ENCODE measurements around the gene SYNM. TPM values are rescaled to one million over a fixed set of nuclear protein-coding genes. Genes with fewer than 3 reads are reported as not detected.
"Not testable (repeated sequence)": the region's sequence is repeated elsewhere in the genome, so short reads cannot be mapped to it uniquely, and the experiment has no call there.

The SYNM gene, protein sequence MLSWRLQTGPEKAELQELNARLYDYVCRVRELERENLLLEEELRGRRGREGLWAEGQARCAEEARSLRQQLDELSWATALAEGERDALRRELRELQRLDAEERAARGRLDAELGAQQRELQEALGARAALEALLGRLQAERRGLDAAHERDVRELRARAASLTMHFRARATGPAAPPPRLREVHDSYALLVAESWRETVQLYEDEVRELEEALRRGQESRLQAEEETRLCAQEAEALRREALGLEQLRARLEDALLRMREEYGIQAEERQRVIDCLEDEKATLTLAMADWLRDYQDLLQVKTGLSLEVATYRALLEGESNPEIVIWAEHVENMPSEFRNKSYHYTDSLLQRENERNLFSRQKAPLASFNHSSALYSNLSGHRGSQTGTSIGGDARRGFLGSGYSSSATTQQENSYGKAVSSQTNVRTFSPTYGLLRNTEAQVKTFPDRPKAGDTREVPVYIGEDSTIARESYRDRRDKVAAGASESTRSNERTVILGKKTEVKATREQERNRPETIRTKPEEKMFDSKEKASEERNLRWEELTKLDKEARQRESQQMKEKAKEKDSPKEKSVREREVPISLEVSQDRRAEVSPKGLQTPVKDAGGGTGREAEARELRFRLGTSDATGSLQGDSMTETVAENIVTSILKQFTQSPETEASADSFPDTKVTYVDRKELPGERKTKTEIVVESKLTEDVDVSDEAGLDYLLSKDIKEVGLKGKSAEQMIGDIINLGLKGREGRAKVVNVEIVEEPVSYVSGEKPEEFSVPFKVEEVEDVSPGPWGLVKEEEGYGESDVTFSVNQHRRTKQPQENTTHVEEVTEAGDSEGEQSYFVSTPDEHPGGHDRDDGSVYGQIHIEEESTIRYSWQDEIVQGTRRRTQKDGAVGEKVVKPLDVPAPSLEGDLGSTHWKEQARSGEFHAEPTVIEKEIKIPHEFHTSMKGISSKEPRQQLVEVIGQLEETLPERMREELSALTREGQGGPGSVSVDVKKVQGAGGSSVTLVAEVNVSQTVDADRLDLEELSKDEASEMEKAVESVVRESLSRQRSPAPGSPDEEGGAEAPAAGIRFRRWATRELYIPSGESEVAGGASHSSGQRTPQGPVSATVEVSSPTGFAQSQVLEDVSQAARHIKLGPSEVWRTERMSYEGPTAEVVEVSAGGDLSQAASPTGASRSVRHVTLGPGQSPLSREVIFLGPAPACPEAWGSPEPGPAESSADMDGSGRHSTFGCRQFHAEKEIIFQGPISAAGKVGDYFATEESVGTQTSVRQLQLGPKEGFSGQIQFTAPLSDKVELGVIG (N-terminal part only)
- total RNA-seq (2014; rRNA removed; shearing (Covaris generic)): 6.6 and 8.0 TPM in 2 replicates

DNA sequence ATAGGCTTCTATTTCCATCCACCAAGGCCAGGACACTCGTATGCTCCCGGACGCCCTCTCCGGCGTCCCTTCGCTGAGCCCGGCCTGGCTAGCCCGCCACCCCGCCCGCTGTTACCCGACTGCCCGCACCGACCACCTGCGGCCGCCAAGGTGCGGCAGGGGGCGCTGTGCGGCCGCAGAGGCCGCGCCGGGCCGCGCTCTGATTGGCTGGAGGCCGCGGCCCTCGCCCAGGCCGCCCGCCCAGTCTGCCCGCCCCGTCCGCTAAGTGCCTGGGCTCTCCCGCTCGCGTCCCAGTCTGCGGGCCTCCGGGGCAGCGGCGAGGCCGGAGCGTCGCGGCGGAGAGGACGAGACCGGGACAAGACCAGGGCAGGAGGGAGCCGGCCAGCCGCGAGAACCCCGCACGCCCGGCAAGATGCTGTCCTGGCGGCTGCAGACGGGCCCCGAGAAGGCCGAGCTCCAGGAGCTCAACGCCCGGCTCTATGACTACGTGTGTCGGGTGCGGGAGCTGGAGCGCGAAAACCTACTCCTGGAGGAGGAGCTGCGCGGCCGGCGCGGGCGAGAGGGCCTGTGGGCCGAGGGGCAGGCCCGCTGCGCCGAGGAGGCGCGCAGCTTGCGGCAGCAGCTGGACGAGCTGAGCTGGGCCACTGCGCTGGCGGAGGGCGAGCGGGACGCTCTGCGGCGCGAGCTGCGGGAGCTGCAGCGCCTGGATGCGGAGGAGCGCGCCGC, at the start of gene SYNM:
Gene SYNM, plus strand, starts transcription at position 293 of the 726 bp plus-strand sequence. Its CDS starts 120 bp downstream, at position 413.
- DNase-seq (ENCODE audit: low spot score): peak; percentile 62

DNA sequence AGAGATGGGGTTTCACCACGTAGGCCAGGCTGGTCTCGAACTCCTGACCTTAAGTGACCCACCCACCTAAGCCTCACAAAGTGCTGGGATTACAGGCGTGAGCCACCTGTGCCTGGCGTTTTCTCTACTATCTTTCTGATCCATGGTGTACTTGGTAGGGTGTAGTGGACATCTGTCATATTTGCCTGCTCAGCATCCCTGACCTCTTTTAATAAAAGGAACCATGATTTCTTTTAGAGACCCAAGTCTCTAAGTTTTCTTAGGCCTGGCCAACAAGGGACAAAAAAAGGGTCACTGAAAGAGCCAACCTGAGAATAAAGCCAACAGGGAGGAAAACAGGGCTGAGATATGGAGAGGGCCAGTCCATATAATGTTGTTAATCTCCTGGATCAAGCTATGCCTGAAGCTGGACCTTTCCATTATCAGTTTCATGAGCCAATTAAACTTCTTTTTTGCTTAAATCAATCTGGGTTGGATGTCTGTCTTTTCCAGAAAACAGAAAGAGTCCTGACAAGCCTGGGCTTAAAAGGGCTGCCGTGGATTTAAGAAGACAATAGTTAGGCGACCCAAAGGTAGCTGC, 49.2 kb upstream of the SYNM start:
- DNase-seq (ENCODE audit: low spot score): no peak

DNA sequence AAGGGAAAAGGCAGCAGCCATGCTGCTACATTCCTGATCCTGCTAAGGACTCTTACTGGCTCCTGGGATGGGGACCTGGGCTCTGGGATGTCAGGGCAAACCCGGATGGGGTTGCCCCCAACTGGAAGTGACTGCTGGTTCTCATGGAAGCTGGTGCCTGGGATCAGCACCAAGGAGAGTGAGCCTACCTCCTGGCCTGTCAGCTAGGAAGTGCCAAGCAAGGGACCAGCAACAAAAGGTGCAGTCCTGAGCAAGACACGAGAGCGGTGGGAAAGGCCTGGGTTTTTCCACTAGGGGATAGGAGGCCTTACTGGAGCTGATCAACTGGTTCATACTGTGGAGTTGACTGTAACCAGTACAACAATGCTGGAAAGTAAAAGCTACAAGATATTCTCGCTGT, 47.9 kb upstream of the SYNM start:
- DNase-seq (ENCODE audit: low spot score): no peak

DNA sequence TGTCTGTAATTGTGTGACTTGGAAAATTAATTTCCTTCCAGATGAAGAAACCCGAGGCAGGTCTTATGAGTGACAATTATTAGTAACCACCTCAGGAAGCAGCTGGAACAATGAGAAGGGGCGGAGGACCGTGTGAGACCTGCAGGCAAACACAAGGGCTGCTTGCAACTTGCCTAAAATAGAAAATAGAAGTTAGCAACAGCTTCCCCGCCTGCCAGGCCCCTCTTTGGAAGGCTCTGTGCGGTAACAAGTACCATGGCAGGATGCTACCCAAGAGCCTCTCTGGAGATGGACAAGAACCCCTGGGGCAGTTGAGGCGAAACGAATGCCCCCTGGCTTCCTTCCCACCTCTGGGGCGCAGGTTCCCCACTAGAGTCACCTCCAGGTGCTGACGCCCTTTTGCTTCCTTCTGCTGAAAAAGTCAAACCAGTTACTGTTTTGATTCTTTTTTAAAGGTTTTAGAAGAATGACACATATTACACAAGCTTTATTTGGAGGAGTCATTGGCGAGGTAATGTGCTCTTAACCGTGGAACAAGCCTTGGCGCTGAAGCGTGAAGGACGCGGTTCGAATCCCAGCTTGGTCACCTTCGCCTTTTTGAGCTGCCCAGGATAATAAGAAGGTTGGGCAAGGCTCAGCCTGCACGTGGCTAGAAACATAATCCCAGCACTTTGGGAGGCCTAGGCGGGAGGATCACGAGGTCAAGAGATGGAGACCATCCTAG, 47.0 kb upstream of the SYNM start:
- no peak for DNase-seq (ENCODE audit: low spot score)

DNA sequence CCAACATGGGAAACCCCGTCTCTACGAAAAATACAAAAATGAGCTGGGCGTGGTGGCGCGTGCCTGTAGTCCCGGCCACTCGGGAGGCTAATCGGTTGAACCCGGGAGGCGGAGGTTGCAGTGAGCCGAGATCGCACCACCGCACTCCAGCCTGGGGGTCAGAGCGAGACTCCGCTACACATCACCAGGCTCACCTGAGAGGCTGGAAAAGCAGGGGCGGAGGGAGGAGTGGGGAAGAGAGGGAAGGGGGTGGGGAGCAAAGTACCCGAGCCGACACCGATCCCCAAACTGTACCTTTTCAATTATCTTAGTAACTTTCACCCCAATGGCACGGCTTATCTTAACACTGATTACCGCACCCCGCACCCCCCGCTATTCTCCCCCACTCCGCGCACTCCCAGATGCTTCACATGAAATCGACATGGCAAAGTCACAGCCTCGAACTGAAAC, 46.4 kb upstream of the SYNM start:
- no peak for DNase-seq (ENCODE audit: low spot score)

DNA sequence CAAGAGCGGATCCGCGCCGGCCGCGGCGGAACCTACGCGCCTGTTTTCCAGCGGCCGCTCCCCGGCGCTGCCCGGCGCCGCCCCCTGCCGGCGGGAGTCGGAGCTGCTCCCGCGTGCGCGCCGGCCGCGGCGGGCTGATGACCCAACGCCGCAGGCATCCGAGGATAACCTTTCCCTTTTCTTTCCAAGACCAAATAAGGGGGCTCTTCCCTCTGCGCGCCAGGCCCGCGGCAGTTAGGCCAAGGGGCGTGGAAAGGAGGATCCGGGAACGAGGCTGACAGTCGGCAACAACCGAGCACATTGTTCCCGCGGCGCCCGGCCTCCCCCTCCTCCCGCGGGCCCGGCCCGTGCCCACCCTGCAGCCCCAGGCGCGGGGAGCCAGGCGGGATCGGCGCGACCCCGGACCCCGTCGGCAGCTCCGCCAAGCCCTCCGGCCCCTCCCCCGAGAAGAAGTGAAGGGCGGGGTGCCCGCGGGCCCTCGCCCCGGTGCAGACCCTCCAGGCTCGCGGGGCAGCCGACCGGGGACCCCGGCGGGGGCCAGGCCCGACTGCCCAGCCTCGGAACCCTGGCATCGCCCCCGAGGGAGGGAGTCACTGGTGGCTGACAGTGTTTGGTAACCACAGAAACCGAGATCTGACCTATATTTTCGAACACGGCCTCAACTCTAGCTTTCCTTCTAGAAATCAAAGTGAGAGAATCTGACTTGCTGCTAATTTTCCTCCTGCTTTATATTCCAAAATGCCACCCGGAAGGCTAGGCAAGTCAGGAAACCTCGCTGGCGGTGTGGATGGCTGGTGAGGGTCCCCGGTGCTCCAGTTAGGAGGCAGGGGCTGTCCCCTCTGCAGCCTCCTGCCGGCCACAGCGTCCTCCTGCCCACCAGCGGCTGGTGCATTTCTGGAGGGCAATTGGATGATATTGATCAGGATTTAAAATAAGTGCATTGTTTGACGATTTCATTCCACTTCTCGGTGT, 45.6 kb upstream of the SYNM start:
- peak; percentile 84 for DNase-seq (ENCODE audit: low spot score)

DNA sequence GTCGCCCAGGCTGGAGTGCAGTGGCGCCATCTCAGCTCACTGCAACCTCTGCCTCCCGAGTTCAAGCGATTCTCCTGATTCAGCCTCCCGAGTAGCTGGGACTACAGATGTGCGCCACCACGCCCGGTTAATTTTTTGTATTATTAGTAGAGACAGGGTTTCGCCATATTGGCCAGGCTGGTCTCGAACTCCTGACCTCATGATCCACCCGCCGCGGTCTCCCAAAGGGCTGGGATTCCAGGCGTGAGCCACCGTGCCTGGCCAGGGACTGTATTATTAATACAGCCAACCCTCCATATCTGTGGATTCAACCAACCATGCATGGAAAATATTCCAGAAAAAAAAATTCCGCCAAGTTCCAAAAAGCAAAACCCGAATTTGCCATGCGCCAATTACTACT, 44.7 kb upstream of the SYNM start:
- not testable (repeated sequence) for DNase-seq (ENCODE audit: low spot score)

DNA sequence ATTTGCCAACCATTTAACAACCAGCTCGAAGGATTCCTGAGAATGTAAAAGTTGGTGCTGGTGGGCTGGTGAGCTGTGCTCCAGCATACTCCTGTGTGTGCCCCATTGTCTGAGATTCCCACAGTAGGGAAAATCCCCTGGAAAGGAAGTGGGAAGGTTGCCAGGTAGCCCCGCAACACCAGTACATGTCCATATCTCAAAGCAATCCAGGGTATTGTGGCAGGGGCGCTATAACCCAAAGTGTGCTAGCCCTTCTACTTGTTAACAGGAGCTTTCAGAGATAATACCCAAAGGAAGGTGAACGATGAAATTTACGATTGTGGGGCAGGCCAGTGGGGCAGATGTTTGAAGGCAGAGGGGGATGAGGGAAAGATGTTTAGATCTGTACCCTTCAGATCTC, 42.7 kb upstream of the SYNM start:
- DNase-seq (ENCODE audit: low spot score): no peak

DNA sequence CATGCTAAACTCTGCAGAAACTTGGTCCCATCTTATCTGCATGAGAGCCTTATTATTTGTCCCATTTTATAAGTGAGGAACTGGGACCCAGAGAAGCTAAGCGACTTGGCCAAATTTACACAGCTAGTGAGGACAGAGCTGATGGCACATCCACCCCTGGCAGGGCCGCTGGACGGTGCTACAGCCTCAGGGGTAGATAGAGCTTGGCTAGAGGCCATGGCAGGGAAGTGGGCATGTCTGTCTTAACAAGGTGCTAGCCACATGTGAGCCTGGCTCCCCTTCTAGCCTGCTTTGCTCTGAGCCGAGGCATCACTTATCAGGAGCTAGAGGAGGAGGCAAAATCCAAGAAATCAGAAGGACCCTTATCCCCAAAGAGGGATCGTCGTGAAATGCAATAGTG, 36.7 kb upstream of the SYNM start:
- no peak for DNase-seq (ENCODE audit: low spot score)

DNA sequence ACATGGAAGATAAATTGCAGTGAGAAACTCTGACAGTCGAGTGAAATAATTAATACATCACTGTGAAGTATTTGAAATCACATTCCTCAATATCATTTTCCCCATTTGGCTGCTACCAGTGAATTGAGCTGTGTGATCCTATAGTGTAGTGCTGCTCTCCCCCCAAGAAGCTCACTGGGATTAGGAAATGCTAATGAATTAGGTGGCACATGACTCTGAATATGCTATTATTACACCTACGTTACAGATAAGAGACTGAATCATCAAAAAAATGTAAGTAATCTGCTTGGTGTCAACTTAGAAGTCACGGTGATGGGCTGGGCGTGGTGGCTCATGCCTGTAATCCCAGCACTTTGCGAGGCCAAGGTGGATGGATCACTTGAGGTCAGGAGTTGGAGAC, 34.7 kb upstream of the SYNM start:
- DNase-seq (ENCODE audit: low spot score): no peak

DNA sequence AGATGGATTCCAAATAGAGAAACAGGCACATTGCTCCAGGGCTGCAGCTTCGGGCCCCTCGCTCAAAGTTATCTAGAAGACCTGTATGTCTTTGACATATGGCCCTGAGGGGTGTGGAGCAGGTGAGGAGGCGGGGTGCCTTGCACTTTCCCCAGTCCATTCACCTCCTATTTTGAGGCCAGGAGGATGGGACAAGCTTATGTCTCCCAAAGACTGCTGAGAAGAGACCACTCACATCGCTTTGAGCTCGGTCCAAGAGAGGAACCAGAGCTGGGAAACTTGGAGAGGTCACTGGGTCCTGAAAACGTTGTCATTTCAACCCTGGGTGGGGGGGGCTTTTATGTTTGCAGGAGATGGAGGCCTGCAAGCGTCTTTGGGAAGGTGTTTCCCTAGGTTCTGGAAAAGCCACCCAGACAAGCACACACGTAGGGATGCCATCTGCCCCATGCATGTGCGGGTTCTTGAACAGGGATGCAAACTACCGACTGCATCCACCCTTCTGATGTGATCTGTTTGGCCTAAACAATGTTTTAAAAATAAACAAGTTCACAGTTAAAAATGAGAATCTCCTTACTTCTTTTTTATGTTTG, 33.7 kb upstream of the SYNM start:
- no peak for DNase-seq (ENCODE audit: low spot score)

DNA sequence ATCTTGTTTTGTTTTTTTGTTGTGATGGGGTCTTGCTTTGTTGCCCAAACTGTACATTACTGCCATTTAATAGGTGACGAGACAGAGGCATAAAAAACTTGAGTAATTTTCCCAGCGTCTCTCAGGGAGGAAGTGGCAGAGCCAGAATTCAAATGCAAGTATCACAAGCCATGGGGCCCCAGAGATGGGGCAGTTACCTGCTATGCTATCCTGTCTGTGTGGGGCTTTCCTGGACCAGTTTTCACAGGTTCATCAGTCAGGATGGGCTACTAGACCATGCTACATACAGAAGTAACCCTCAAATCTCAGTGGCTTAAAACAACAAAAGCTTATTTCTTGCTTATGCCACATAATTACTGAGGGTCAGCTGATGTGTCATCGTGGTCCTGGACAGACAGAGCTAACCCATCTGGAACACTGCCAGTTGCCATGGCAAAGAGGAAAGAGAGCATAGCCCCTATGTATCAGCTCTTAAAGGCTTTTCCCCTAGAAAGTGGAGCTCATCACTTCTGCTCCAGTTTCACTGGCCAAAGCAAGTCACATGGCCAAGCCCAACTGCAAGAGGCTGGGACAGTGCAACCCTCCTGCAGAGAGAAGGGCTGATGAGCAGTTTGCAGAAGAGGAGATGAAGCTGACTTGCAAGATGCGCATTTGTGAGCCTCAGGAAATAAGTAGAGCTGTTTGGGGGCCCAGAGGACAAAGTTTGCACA, 31.7 kb upstream of the SYNM start:
- no peak for DNase-seq (ENCODE audit: low spot score)

DNA sequence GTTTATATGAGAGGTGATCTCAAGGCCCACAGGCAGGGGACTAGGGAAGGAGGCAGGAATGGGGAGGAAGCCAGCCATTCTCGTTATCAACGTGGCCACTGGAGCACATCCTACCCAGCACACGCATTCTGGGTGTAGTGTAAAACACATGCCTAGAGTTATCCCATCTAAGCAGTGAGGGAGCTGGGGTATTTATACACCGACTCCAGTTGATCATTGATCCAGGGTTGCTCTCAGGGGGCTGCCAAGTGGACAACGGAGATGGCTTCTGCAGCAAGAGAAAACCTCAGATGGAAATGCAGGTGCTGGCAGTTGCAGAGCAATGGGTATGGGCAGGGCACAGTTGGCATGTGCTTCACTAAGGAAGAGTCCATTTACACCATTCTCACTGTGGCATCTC, 30.4 kb upstream of the SYNM start:
- DNase-seq (ENCODE audit: low spot score): no peak

DNA sequence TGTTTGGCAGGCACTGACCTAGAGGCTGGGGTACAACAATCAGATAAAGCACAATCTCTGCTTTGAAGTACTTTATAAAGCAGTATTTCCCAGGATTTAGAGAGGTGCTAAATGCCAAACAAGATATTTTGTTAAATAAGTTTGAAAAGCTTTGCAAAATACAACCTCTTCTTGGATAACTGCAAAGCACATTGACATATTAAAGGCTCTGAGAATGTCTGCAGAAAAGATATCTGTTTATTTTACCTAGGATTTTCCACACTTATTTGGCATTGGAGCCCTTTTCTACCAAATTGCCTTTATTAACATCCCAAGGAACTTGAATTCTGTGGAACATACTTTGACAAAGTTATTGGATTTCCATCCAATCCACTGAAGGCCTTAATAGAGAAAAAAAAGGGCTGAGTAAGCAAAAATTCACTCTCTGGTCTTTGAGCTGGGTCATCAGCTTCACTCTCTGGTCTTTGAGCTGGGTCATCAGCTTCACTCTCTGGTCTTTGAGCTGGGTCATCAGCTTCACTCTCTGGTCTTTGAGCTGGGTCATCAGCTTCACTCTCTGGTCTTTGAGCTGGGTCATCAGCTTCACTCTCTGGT, 29.7 kb upstream of the SYNM start:
- not testable (repeated sequence) for DNase-seq (ENCODE audit: low spot score)

DNA sequence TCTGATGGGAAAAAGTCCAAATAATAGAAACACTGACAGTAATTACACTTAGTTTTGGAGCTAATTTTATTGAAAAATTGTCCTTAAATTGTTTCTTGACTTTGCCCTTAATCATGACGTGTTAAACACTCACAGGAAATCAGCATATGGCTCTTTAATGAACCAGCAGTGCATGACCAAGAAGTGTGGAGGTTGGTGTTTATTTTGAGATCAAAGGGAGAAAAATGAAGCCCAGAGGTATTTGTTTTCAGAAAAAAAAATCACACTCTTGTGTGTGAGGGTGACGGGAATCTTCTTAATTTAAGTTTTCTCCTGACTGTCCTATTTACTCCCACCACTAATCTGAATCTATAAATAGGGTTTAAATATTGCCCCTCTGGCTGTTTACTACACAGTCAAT, 28.8 kb upstream of the SYNM start:
- no peak for DNase-seq (ENCODE audit: low spot score)

DNA sequence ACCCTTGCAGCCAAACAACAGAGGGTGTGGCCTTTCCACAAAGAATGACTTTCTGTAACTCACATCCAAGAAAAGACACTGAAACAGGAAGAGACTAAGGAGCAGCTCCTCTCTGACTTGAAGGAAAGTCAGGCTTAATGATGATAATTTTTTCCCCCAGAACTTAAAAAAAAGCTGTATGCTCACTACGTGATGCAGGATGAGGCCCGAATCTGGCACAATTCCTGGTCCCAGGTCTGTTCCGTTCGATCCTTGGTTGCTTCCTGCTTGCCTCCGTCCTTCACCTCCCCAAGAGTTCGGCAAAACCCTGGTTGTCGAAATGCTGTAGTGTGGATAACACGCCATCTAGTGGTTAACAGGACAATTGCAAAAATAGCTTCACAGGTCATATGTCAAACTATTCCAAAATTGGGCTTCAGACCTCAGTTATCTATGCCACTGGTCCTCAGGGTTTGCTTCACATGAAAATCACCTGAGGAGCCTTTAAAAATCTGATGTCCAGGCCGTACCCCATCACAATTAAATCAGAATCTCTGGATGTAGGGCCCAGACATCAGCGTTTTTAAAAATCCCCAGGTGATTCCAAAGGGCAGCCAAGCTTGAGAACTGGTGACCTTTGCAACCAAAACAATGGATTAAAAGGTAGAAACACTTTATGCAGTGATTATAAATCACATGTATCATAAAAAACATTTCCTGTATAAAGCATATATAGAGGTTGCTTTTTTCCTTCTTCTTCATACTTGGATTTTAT, 28.1 kb upstream of the SYNM start:
- DNase-seq (ENCODE audit: low spot score): peak; percentile 86

DNA sequence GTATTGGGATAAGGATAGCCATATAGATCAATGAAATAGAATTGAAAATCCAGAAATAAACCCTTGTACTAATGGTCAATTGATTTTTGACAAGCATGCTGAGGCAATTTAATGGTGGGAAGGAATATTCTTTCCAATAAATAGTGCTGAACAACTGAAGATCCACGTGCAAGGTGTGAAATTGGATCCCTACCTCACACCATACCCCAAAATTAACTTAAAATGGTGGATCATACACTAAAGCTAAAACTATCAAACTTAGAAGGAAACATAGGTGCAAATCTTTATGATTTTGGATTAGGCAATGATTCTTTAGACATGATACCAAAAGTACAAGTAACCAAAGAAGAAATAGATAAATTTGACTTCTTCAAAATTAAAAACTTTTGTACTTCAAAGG, 22.1 kb upstream of the SYNM start:
- no peak for DNase-seq (ENCODE audit: low spot score)

All from H4 (cell line).